ENCODE measurements around the gene ANO7. TPM values are rescaled to one million over a fixed set of nuclear protein-coding genes. Genes with fewer than 3 reads are reported as not detected.
"Not testable (repeated sequence)": the region's sequence is repeated elsewhere in the genome, so short reads cannot be mapped to it uniquely, and the experiment has no call there.

ANO7 gene
- total RNA-seq, 1 experiment from 2014 or later: 2.4 TPM

GRCh38 chr2:241190291-241190981 is 2.0 kb downstream of the ANO7 start:
- DNase-seq (ENCODE audit: low read depth): no peak

GRCh38 chr2:241191081-241191480 is 2.6 kb downstream of the ANO7 start:
- DNase-seq (ENCODE audit: low read depth): no peak

- no peak for DNase-seq (ENCODE audit: low read depth)
Measured at GRCh38 chr2:241193271-241193670, 4.8 kb downstream of the ANO7 start.

- DNase-seq (ENCODE audit: low read depth): no peak
Measured at GRCh38 chr2:241194811-241195210, 6.3 kb downstream of the ANO7 start.

GRCh38 chr2:241195506-241196130 is 7.1 kb downstream of the ANO7 start:
- DNase-seq (ENCODE audit: low read depth): no peak

- DNase-seq (ENCODE audit: low read depth): not testable (repeated sequence)
Measured at GRCh38 chr2:241197246-241197645, 8.8 kb downstream of the ANO7 start.

GRCh38 chr2:241197947-241198346 is 9.5 kb downstream of the ANO7 start:
- no peak for DNase-seq (ENCODE audit: low read depth)

GRCh38 chr2:241198381-241199279 is 10.2 kb downstream of the ANO7 start:
- no peak for DNase-seq (ENCODE audit: low read depth)

- no peak for DNase-seq (ENCODE audit: low read depth)
Measured at GRCh38 chr2:241199286-241199685, 10.8 kb downstream of the ANO7 start.

- DNase-seq (ENCODE audit: low read depth): no peak
Measured at GRCh38 chr2:241199897-241200821, 11.7 kb downstream of the ANO7 start.

- DNase-seq (ENCODE audit: low read depth): no peak
Measured at GRCh38 chr2:241200822-241201395, 12.4 kb downstream of the ANO7 start.

GRCh38 chr2:241201445-241202267 is 13.2 kb downstream of the ANO7 start:
- DNase-seq (ENCODE audit: low read depth): no peak

GRCh38 chr2:241202268-241202585 is 13.8 kb downstream of the ANO7 start:
- DNase-seq (ENCODE audit: low read depth): no peak

GRCh38 chr2:241202681-241203080 is 14.2 kb downstream of the ANO7 start:
- DNase-seq (ENCODE audit: low read depth): no peak

- DNase-seq (ENCODE audit: low read depth): no peak
Measured at GRCh38 chr2:241203218-241204009, 14.9 kb downstream of the ANO7 start.

- DNase-seq (ENCODE audit: low read depth): no peak
Measured at GRCh38 chr2:241204010-241204384, 15.5 kb downstream of the ANO7 start.

- DNase-seq (ENCODE audit: low read depth): no peak
Measured at GRCh38 chr2:241204490-241204889, 16.0 kb downstream of the ANO7 start.

GRCh38 chr2:241205086-241205485 is 16.6 kb downstream of the ANO7 start:
- no peak for DNase-seq (ENCODE audit: low read depth)

- DNase-seq (ENCODE audit: low read depth): no peak
Measured at GRCh38 chr2:241207151-241207550, 18.7 kb downstream of the ANO7 start.
